GM19455 (cell line): Measurements from ENCODE around the gene STARD8.
"Not testable (repeated sequence)": the region's sequence is repeated elsewhere in the genome, so short reads cannot be mapped to it uniquely, and the experiment has no call there.

ENCODE experiments used
- ATAC-seq: cut with Tn5 transposase; IDR thresholded peaks from one replicate; pipeline ENCODE4 v1.9.1; 2021; ENCODE audit not compliant: unreplicated experiment

STARD8 gene

DNA sequence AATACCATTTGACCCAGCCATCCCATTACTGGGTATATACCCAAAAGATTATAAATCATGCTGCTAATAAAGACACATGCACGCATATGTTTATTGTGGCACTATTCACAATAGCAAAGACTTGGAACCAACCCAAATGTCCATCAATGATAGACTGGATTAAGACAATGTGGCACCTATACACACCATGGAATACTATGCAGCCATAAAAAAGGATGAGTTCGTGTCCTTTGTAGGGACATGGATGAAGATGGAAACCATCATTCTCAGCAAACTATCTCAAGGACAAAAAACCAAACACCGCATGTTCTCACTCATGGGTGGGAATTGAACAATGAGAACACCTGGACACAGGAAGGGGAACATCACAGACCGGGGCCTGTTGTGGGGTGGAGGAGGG, 9.0 kb downstream of the STARD8 start:
- ATAC-seq, result not testable (repeated sequence)

DNA sequence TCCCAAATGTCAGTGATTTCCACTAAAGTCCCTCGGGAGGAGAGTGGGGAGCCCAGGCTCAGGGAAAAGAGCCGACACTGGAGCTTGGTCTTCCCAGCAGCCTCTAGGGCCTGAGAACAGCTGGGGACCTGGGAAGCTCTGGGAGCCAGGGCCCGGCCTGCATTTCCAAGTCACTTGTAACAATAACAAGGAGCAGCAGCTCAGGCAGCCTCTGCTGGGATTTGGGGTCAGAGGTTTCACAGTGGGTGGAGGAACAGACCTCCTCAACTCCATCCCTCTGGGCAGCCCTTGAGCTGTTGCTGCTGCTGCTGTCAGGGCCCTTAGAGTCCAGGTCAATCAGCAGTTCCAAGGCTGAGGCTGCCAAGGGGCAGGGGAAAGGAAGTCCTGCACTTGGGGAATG, 11.1 kb downstream of the STARD8 start:
- ATAC-seq, result no peak

- ATAC-seq, result no peak
These were observed 11.9 kb downstream of the STARD8 start for GRCh38 chrX:68659385-68659784.

- ATAC-seq, result no peak
These were observed 12.3 kb downstream of the STARD8 start for GRCh38 chrX:68659786-68660185.

DNA sequence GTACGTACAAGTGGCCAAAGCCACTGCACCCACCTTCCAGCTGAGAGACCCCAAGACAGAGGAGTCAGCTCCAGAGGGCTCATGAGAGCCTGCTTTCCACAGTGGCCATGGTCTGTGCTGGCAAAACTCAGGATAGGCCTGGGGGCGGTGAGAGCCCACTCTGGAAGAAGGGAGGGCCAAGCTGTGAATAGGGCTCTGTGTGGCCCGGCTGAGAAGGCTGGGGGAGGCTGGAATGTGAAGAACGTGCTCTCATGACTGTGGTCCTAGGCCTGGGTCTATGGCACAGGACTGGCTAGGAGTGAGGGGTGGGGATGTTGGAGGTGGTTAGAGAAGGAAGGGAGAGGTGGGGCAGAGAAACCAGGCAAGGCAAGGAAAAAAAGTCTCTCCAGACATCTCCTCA, 13.3 kb downstream of the STARD8 start:
- no peak for ATAC-seq

GRCh38 chrX:68665502-68665901, 18.0 kb downstream of the STARD8 start:
- ATAC-seq, result no peak

GRCh38 chrX:68666580-68666979, 19.1 kb downstream of the STARD8 start:
- ATAC-seq, result no peak

DNA sequence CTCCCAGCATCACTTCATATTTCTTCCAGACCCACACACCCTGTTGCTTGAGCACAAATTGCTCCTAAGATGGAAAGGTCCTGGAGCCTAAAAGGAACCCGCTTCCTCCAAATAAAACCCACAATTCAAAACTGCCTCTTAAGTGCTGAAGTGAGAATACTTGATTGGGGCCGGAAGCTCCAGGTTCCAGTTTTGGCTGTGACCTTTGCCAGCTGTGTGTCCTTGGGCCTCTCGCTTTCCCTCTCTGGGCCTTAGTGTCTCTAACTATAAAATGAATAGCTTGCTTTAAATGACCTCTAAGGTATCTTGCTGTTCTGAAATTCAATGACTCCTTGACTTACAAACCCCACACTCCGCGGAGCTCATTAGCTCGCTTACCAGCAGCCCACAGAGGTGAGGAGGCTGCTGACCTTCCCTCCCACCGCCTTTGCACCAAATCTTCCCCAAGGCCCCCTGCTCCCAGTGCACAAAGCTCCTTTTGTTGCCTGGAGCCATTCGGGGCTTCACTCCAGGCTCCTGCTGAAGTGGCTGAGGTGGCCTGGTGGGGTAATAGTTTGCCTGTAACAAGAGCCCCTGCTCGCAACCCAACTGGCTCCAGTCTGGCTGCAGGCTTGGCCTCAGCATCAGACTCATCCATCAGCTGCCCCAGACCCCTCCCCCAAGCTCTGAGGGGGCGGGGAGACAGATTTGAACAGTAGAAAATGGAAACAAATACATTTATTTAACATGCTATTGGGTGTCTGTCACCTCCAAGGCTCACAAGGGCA, 21.8 kb downstream of the STARD8 start:
- no peak for ATAC-seq

DNA sequence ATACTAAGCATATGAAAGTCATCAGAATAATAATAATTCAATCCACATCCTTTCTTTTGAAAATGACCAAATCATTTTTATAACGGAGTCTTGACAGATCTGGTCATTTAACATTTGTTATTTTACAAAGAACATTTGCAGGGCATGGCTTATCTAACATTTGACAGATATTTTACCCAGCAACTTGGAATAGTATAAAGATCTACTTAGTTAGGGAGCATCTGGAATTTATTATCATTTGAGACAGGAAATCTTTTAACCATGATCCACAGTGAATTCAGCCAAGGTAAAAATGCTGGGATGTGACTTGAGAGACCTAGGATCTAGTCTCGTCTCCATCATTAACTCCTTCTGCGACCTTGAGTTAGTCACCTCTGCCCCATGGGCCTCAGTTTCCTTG, 22.4 kb downstream of the STARD8 start:
- ATAC-seq, result no peak

DNA sequence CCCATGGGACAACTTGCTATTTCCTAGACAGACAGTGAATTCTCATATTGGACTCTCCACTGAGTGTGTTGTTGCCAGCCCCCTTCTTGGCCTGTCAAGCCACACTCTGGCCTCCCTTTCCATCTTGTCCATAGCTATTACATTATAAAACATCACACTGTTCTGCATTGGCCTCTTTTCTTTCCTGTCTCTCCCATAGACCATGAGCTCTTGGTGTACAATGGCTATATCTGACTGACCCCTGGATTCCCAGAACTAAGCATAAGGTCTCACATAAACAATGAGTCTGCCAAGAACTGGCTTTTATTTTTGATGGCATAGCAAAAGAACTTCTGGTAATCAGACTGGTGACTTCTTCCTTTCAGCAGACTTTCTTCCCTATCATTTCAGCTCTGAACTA, 23.8 kb downstream of the STARD8 start:
- ATAC-seq, result no peak

GRCh38 chrX:68672581-68673318, 25.3 kb downstream of the STARD8 start:
- ATAC-seq, result no peak

DNA sequence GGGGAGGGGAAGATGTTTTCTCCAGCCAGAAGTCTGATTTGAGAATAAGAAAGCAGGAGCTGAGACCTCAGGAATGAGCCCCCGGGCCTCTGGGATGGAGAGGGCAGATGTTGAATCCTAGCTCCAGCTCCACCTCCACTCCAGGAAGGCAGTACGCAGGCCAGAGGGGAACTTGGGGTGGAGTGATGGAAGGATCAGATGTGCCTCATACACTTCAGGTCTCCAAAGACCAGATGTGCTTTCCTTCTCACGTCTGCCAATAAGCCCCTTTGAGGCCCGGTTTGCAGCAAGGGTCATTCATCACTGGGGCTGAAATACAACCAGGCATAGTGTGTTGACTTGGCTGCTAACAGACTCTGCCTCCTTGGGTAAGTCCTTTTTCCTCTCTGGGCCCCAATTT, 28.1 kb downstream of the STARD8 start:
- no peak for ATAC-seq

DNA sequence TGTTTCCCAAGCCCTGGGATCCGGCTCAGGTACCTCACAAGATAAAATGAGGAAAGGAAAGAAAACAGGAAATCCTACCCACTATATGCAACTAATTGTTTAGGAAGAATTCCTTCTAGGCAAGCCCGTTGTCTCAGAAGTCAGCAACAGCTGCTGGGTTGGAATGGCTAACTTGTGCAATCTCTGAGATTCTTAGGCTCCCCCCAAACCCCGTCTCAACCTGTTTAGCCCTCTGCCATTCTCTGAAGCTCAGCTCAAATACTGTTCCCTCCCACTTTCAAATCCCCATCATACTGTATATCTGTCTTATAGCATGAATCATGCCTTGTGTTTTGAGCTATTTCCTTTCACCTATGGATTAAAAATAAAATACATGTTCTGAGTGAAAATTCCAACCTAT, 28.9 kb downstream of the STARD8 start:
- ATAC-seq, result no peak

- ATAC-seq, result no peak
These were observed 30.5 kb downstream of the STARD8 start for GRCh38 chrX:68677998-68678397.

GRCh38 chrX:68681443-68681941, 34.0 kb downstream of the STARD8 start:
- no peak for ATAC-seq

- no peak for ATAC-seq
These were observed 35.3 kb downstream of the STARD8 start for GRCh38 chrX:68682790-68683189.

DNA sequence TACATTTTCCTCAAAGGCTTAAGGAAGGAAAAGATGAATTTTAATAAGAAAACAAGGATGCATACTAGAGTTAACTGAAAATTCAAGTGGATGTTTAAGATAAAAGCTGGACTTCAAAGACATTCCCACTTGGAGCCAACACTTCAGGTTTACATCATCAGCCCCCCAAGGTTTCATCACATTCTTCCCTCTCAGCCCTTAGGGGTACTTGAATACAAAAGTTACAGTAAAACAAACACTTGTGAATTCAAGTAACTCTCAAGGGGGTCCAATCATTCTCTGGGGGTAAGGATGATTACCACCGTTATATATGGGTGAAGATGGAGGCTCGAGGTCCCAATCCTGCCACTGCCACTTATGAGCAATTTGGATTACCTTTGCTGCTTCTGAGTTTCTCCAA, 36.1 kb downstream of the STARD8 start:
- no peak for ATAC-seq

DNA sequence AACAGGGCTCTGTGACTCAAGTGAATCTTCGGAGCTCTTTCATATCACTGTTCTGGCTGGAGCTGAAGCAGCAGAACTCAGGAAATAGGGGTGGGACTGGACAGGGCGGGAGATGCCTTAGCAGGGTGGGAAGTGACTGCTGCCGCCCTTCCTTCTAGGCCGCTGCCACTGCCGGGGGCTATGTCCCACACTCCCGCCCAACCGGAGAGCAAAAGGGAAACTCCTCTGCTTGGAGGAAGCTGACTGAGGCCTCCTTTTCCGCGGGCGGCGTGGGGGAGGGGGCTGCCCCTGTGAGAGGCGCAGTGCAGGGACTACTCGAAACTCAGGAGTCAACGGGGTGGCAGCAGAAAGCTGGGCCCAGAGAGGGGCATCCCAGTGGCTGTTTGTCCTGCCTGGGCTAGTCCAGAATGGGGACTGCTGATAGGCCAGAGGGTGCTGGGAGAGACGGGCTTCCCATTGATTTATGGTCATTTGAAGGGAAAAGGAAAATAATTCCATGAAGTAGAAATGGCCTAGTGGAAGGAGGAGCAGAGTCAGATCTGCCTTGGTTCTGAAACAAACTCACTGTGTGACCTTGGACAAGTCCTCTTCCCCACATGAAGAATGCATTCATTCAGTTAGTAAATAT, 36.9 kb downstream of the STARD8 start:
- no peak for ATAC-seq

GRCh38 chrX:68684919-68685304, 37.4 kb downstream of the STARD8 start:
- no peak for ATAC-seq

- ATAC-seq, result no peak
These were observed 38.2 kb downstream of the STARD8 start for GRCh38 chrX:68685685-68686084.

- ATAC-seq, result no peak
These were observed 38.9 kb downstream of the STARD8 start for GRCh38 chrX:68686097-68686977.
